NCI-H1417 (cell line): ENCODE results near the gene SPP2.

Experiments
- DNase-seq, 3 experiments: peaks; one replicate each; lab custom pipeline; 2025; lab: John Stamatoyannopoulos, UW

The SPP2 gene

DNA sequence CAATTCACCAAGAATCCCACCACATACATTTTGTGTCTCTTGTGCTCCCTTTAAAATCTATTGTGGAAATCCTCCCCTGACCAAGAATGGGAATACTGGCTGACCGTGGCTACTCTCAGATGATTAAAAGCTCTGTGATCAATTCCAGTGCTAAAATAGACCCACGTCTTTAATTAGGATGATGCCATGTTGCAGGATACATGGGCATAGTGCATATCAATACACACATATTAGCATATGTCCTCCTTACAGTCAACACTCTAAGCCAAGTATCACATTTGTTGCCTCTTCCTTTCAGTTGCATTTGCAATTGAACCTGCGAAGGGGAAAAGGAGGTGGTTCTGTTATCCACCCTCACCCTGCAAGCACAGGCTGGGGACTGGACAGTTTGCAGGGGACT, 41.8 kb downstream of the SPP2 start:
- DNase-seq = no peak

DNA sequence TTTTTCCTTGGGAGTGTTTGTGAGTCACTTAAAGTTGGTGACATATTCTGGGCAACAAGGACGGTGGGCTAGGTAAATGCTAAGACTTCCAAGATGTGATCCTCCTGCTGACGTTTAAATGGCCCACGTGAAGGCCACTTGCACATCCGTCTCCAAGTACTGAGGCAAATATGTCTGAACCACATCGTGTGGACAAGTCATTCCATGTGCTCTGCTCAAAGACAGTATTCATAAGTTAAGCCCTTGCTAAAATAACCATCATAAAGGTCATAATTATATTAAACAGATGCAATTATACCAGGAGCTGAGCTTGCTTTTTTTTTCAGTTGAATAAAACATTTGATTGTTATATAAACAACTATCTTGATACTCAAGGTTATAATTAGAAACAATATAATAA, 44.8 kb downstream of the SPP2 start:
- peak in 2 of 3 experiments; percentile 24 to 77 for DNase-seq

DNA sequence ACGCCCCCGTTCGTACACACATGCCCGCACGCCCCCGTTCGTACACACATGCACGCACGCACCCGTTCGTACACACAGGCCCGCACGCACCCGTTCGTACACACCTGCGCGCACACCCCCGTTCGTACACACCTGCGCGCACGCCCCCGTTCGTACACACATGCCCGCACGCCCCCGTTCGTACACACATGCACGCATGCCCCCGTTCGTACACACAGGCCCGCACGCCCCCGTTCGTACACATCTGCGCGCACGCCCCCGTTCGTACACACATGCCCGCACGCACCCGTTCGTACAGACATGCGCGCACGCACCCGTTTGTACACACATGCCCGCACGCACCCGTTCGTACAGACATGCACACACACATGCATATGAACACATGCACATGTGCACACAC, 45.7 kb downstream of the SPP2 start:
- DNase-seq = no peak

DNA sequence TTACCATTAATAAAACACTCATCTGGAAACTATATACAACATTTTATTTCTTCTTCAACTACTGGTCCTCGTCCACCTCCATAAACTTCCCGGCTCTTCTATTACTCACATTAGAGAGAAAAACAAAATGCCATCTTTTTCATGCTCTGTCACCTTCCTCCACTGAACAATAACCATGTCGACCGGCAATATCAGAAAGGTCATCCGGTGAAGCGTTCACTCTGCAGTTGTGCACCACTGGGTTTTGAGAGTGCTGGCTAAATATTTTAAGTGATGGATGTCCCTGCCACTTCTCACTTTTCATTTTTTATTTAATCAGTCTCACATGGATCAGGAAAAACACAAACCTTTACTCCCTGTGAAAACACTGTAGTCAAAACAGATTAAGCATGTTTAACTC, 48.2 kb downstream of the SPP2 start:
- no peak for DNase-seq

DNA sequence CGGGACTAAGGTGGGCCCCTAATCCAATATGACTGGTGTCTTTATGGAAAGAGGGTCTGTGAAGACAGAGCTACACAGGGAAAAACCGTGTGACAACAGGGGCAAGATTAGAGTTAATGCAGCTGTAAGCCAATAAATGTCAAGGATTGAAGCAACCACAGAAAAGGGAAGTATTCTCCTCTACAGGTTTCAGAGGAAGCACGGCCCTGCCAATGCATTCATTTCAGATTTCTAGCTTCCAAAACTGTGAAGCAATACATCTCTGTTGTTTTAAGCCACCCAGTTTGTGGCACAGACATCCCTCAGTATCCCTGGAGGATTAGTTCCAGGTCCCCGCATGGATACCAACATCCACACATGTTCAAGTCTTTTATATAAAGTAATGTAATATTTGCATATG, 48.8 kb downstream of the SPP2 start:
- DNase-seq = no peak

DNA sequence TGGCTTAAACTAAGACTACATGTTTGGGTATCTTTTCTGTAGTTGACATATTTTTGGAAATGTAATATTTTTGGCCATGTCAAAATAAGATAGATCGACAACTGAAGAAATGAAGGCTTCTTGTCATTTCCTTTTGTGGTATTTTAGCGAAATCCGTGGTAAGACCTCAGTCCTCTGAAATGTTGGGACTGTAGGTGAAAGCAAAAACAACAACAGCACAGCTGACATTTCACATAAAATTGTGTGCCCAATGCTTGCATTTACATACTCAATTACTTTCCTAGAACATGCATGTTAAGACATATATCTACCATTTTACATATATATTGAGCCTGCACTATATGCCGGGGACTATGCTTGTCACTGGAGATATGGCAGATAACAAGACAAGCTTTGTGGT, 50.2 kb downstream of the SPP2 start:
- DNase-seq = no peak

DNA sequence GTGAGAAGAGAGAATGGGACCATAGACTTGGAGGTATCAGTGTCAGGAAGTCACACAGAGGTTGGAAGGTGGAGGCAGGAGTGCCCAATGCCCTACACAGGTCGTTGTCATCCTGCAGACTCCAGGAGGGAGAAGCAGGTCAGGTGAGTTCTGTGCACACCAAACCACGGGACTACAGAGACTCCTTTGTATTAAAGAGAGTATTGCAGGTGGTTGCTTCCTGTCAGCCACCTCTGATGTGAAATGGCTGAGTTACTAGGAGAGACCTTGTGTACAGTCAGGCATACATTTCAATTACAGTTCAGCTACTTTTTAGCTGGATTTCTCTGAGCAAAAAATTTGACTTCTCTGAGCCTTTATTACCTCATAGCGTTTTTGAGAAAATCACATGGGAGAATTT, 51.6 kb downstream of the SPP2 start:
- peak in 1 of 3 experiments; percentile 6 for DNase-seq

DNA sequence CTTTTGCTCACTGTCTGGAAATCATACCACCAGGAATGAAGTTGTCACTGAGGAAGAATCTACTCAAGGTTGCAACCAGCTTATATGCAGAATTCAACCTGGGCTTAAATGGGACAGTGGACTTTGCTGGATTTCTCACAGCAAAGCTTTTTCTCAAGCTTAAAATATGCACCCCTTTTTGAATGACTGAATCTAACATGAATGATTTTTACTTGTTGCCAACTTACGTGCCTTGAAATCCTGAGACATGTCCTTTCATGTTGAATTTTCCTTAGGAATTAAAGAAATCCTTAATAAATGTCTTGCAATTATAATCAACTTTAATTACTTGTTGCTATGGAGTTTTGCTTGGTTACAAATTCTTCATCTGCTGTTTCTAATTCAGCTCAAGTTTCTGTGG, 57.4 kb downstream of the SPP2 start:
- no peak for DNase-seq

DNA sequence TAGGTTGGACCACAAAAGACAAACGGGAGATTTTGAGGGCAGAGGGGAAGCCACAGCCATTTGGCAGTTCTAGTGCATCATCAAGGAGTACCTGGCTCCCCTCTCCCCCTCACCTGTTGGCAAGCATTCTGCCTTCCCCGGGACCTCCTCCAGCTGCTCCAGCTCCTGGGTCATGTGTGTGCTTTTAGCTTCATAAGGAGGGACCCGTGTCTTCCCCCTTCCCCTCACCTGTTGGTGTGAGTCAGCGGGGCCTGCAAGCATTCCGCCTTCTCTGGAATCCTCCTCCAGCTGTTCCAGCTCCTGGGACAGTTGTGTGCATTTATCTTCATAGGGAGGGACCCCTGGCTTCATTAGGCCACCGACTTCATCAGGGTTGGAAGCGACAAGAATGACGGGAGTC, 58.8 kb downstream of the SPP2 start:
- no peak for DNase-seq

DNA sequence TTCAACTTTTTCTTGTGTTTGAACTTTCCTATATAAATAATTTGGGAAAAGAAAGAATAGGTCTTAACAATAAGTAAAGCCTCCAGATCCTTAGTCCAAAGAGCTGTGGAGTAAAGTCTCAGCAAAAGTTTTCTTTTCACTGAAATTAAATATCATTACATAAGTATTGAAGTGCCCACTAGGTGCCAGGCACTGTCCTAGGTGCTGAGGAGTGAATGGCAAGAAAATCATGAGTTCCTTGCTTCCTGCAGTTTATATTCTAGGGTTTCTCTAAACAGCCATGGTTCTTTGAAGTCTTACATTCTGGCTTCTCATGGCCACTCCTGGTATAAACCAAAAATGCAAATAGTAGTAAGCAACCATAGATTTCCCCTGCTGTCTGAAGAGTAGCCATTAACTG, 59.7 kb downstream of the SPP2 start:
- no peak for DNase-seq

DNA sequence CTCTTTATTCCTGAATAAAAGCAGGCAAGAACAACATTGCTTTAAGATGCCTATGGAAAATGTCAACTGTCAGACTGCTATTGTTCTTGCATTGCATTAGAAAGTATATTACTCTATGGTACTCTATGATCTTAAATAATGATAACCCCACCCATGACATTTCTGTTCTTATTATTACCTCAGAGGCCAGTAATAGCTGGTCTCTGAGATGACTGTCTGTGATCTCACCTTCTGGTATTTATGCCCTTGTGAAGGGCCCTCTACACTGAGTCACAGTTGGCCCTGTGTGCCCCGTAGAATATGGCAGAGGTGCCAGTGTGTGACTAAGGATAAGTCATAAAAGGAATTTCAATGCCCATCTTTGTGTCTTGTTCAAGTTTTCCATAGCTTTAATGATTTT, 61.0 kb downstream of the SPP2 start:
- DNase-seq = no peak

DNA sequence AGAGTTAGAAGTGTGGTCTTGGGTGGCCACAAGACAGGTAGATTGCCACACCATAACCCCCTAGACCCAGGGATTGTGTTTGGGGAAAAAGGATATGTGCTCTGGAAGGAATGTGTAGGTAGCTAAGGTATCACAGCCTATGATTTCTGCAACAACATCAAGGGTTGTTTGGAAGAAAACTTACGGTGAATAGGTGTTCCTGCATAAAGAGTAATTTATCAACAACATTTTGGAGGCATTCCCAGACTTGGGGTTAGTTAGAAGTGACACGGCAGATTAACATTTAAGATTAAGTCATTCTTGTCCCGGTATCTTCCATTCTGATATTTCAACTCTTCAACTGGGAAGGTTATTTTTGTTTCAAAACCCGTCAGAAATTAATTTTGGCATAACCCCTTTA, 65.5 kb downstream of the SPP2 start:
- DNase-seq = no peak

DNA sequence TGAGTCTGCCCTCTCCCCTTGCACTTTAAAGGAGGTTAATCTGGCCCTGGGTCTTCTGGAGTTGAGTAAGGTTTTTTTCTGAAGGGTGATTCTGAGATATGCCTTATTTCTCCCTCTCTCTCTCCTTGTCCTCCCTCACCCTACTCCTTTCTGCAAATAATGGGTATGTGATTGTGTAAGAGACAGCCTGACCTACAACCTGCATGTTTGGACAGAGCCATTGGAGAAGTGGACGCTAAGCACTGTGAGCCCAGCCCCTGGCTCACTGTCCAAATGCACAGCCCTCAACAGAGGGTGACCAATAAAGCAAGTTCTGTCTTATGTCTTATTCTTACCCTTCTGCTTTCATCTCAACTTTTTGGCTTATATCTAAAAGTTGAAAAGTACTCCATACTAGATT, 71.5 kb downstream of the SPP2 start:
- no peak for DNase-seq

DNA sequence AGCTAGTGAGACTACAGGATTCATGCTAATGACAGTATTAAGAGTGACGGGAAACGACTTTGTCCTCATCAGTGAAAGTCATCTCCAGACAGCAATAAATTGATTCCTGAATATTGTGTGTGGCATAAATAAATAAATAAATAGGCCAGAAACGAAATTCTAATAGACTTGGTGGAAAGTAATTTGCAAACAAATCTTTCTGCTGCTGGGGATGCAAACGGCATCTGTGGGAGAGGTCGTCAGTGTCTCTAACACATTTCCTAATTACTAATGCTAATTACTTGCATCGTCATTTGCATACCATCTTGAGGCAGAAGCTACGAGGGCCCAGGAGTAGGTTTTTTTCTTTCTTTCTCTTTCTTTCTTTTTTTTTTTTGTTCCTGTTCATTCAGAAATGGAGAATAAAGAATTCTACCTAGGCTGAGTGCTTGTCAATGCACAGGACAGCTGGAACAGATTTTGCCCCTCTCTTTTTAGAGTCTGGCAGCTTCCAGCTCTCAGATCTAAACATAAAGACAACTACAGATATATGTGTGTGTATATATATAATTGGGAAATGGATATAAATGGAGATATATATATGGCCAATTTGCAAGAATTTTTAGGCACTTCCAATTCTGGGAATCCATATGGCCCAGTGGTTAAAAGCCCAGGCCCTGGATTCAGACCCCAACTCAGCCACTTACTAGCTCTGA, 75.1 kb downstream of the SPP2 start:
- DNase-seq = no peak

DNA sequence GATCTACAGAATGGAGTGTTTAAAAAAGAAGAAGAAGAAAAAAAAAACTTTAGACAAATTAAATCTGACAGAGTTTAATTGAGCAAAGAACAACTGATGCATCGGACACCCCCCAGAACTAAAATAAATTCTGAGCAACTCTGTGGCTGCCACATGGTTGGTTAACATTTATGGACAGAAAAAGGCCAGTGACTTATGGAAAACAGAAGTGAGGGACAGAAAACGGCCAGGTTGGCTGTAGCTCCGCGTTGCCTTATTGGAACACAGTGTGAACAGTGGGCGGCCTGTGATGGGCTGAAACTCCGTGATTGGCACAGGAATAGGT, 75.6 kb downstream of the SPP2 start:
- DNase-seq = no peak
